HepG2 (cell line): ENCODE data around the gene HLA-DOA. TPM values are rescaled to one million over a fixed set of nuclear protein-coding genes. Genes with fewer than 3 reads are reported as not detected.

ENCODE experiments used
- ATAC-seq: fragments of 200-7000 bp; cut with Tn5 transposase; 3 replicates; pipeline ENCODE4 v1.9.1; 2020; ENCODE audit warnings: mild to moderate bottlenecking, moderate library complexity
- BruUV-seq: library from RNA; stranded (reverse); fragments of 400-500 nt; replicated peaks from 2 replicates; lab custom pipeline; 2021; lab: Mats Ljungman, UMichigan
- CTCF ChIA-PET: fragments of 300-600 bp; formaldehyde crosslinking; extraction: SDS; loops from one replicate; lab custom pipeline; 2021; ENCODE audit warnings: low total read pairs, inconsistent platforms, low intra/inter-chr PET ratio; lab: Yijun Ruan, JAX
- POLR2A ChIA-PET: fragments of 350-600 bp; sonication (Branson Sonifier 250); formaldehyde crosslinking; loops from one replicate; lab custom pipeline; 2020; ENCODE audit warnings: antibody characterized with exemption, inconsistent platforms; lab: Yijun Ruan, JAX
- DNase-seq: peaks from one replicate; pipeline ENCODE4 v3.0.0-alpha.2; 2015; ENCODE audit warnings: low spot score
- FAIRE-seq: peaks from 3 replicates; lab custom pipeline; 2011; peaks lifted over from hg19 to GRCh38; lab: Jason Lieb, UNC
- H2AFZ ChIP-seq: one replicate; pipeline ENCODE4 v1.6.1; 2011; ENCODE audit warnings: low read length, inconsistent platforms
- H3K27ac ChIP-seq: fragments of 300-600 bp; 3 replicates; pipeline ENCODE4 v1.8.0; 2011; ENCODE audit warnings: mixed run types, mild to moderate bottlenecking, mixed read lengths, low read length, inconsistent platforms; ENCODE audit not compliant: insufficient read depth; ENCODE audit errors: extremely low read length
- H3K27me3 ChIP-seq, 2 experiments: fragments of 200-600 bp in 1 of 2; 2 replicates in 1 of 2; 3 replicates in 1 of 2; pipeline versions ENCODE4 v1.6.0 to v1.8.0; 2011; ENCODE audit warnings: low read length in 2 of 2, mild to moderate bottlenecking in 2 of 2, moderate library complexity in 2 of 2, inconsistent platforms in 1 of 2; ENCODE audit not compliant: insufficient read depth in 2 of 2, control insufficient read depth in 1 of 2
- H3K36me3 ChIP-seq, 2 experiments: fragments of 200-600 bp in 1 of 2; replicated peaks in 1 of 2; 2 replicates in 1 of 2; 3 replicates in 1 of 2; pipeline versions ENCODE4 v1.5.1 to v1.8.0; 2011; ENCODE audit warnings: low read length in 2 of 2, inconsistent platforms in 1 of 2; ENCODE audit not compliant: insufficient read depth in 2 of 2, control insufficient read depth in 1 of 2
- H3K4me1 ChIP-seq: 2 replicates; pipeline ENCODE4 v1.5.1; 2012; ENCODE audit warnings: low read length, inconsistent platforms; ENCODE audit not compliant: insufficient read depth
- H3K4me2 ChIP-seq: 2 replicates; pipeline ENCODE4 v1.6.0; 2011; ENCODE audit warnings: low read depth, low read length, inconsistent platforms
- H3K4me3 ChIP-seq, 3 experiments: fragments of 200-600 bp in 1 of 3; sonication (generic), shearing (Covaris generic) in 1 of 3; replicated peaks in 1 of 3; 2 replicates each; pipeline ENCODE4 v1.5.1; 2011 to 2016; ENCODE audit warnings: low read length in 3 of 3, inconsistent platforms in 2 of 3, low read depth in 2 of 3, mild to moderate bottlenecking in 2 of 3, control low read depth in 1 of 3, mixed read lengths in 1 of 3; ENCODE audit not compliant: insufficient read depth in 1 of 3
- H3K79me2 ChIP-seq: one replicate; pipeline ENCODE4 v1.6.1; 2011; ENCODE audit warnings: low read length, inconsistent platforms; ENCODE audit not compliant: insufficient read depth
- H3K9ac ChIP-seq: 2 replicates; pipeline ENCODE4 v1.6.0; 2011; ENCODE audit warnings: mild to moderate bottlenecking, low read depth, low read length, inconsistent platforms; ENCODE audit not compliant: insufficient read depth
- H3K9me3 ChIP-seq: 2 replicates; pipeline ENCODE4 v1.5.1; 2012; ENCODE audit warnings: mild to moderate bottlenecking, low read length
- H4K20me1 ChIP-seq: 2 replicates; pipeline ENCODE4 v1.6.0; 2011; ENCODE audit warnings: inconsistent platforms, mild to moderate bottlenecking, low read length, moderate library complexity; ENCODE audit not compliant: insufficient read depth
- MXD1 ChIP-seq: sonication (generic); formaldehyde crosslinking; IDR thresholded peaks from 2 replicates; pipeline ENCODE4 v1.4.0; 2020; ENCODE audit warnings: mild to moderate bottlenecking, missing genetic modification reagents
- POLR2A ChIP-seq, 2 experiments: IDR thresholded peaks; 2 replicates each; pipeline ENCODE4 v1.6.1; 2011; ENCODE audit warnings: low read depth in 2 of 2, low read length in 2 of 2, mild to moderate bottlenecking in 1 of 2, moderate library complexity in 1 of 2; ENCODE audit not compliant: insufficient read depth in 1 of 2
- POLR2G ChIP-seq: fragments of 200-400 bp; formaldehyde crosslinking; IDR thresholded peaks from 2 replicates; pipeline ENCODE4 v1.6.1; 2018; ENCODE audit warnings: mild to moderate bottlenecking, low read depth, low read length, moderate library complexity
- RBFOX2 ChIP-seq: fragments of 200-400 bp; formaldehyde crosslinking; IDR thresholded peaks from 2 replicates; pipeline ENCODE4 v1.6.1; 2017; ENCODE audit warnings: low read depth, mild to moderate bottlenecking, low read length
- REST ChIP-seq, 2 experiments: IDR thresholded peaks; 2 replicates each; pipeline ENCODE4 v1.6.1; 2011 to 2012; ENCODE audit warnings: low read length in 2 of 2, borderline replicate concordance in 1 of 2, low read depth in 1 of 2, mild to moderate bottlenecking in 1 of 2, moderate library complexity in 1 of 2
- SATB2 ChIP-seq: sonication (generic); formaldehyde crosslinking; IDR thresholded peaks from 2 replicates; pipeline ENCODE4 v1.5.0; 2020; ENCODE audit warnings: missing genetic modification reagents
- U2AF2 ChIP-seq: fragments of 200-400 bp; formaldehyde crosslinking; IDR thresholded peaks from 2 replicates; pipeline ENCODE4 v1.6.1; 2017; ENCODE audit warnings: low read depth, mild to moderate bottlenecking, low read length
- ZC3H4 ChIP-seq: sonication (generic); formaldehyde crosslinking; IDR thresholded peaks from 2 replicates; pipeline ENCODE4 v1.4.0; 2020; ENCODE audit warnings: missing genetic modification reagents, borderline replicate concordance
- WGBS: methylation state at CpG from one replicate; pipeline ENCODE4 v1.1.6; 2017; ENCODE audit warnings: low lambda C conversion rate; 5-methylcytosine and 5-hydroxymethylcytosine counted together
- in situ Hi-C: cut with HindIII; loops from 2 replicates; pipeline ENCODE4 v1.10.0; 2017; ENCODE audit warnings: low pct_unique_long_range_greater_than_20kb; ENCODE audit not compliant: extremely low pct_ligation_motif_present
- intact Hi-C: fragments of 100-400 bp; cut with micrococcal nuclease; formaldehyde crosslinking; loops from one replicate; pipeline ENCODE4 v1.10.0; 2022; ENCODE audit not compliant: unreplicated experiment
- polyA plus RNA-seq, 8 experiments: library from polyadenylated mRNA; depleted of rRNA in 3 of 8; stranded (reverse) in 7 of 8; unstranded in 1 of 8; fragments of >200 nt; fragmentation: Illumina TruSeq in 4 of 8; extraction: Trizol in 4 of 8; gene quantifications; 2 replicates each; pipeline versions ENCODE4 v1.2.1 to v1.2.3, GENCODE V29; 2011 to 2016; ENCODE audit warnings: low read depth in 4 of 8, missing spikeins in 1 of 8, mixed read lengths in 1 of 8; ENCODE audit not compliant: insufficient read depth in 1 of 8
- total RNA-seq, 5 experiments: library from RNA; depleted of rRNA; stranded (reverse); fragments of >200 nt; fragmentation: Illumina TruSeq; extraction: Trizol; gene quantifications; 2 replicates each; pipeline ENCODE4 v1.2.3, GENCODE V29; 2016; ENCODE audit warnings: low read depth in 1 of 5
- TF ChIP-seq, protein P1 (sequence below): IDR thresholded peaks from 2 replicates; pipeline ENCODE4 v1.6.1; 2016; ENCODE audit warnings: mild to moderate bottlenecking, missing biosample characterization, missing genetic modification reagents

HLA-DOA gene
- total and polyA plus RNA-seq, 2 of the 13 experiments (the other 11 are each of a cell fraction or from before 2014, with no cell fraction given): 0.03 to 0.09 TPM

- no peak for TF ChIP-seq MXD1 (CRISPR knock-in tag)
- TF ChIP-seq, all 625 proteins: peak for 11
Observed at GRCh38 chr6:32976334-32977069, 32.9 kb downstream of the HLA-DOA start (continued).

GRCh38 chr6:32975886-32976285 lies 33.5 kb downstream of the HLA-DOA start:
- H3K9ac ChIP-seq: no peak overlapping the region
- peak overlapping the region; percentile 97; the same call in 1 of the 2 replicates for H3K4me2 ChIP-seq
- 86% methylated on average over 2 of the region's 2 CpGs for WGBS
- no peak overlapping the region for H2AFZ ChIP-seq
- BruUV-seq: no TSS peak
- H3K4me3 ChIP-seq: peak overlapping the region in 1 of 3 experiments; percentile 10; a peak in 1 of 6 replicates
- peaks cover 0 to 4% of the 10 kb centered on the region in 2 experiments; a peak in 1 of 5 replicates for H3K27me3 ChIP-seq
- TF ChIP-seq RBFOX2 (peak; percentile 68), SATB2 (no peak), U2AF2 (no peak), ZC3H4 (CRISPR knock-in tag) (no peak), POLR2G (0 out of 2 replicates have a peak, but pooled peaks have one; percentile 16), REST (IDR thresholded peaks at IDR 0.05; ENCODE audit: borderline replicate concordance in 1 of 2, low read depth in 1 of 2, low read length in 2 of 2) (peak in 1 of 2 experiments; percentile 16; a peak in 1 of 4 replicates), POLR2A (IDR thresholded peaks at IDR 0.05; ENCODE audit: insufficient read depth in 1 of 2, low read depth in 2 of 2, low read length in 2 of 2) (0 out of 4 replicates have a peak, but pooled peaks of 1 of the 2 experiments have one; percentile 30)
- TF ChIP-seq, protein P1, sequence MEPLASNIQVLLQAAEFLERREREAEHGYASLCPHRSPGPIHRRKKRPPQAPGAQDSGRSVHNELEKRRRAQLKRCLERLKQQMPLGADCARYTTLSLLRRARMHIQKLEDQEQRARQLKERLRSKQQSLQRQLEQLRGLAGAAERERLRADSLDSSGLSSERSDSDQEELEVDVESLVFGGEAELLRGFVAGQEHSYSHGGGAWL (CRISPR knock-in tag): no peak
- peaks cover 54% of the 10 kb centered on the region for H3K4me1 ChIP-seq
- H3K79me2 ChIP-seq: peaks cover 66% of the 10 kb centered on the region
- ATAC-seq (no peak), FAIRE-seq (no peak), DNase-seq (no peak)
- intact Hi-C loops (no loop called here), in situ Hi-C loops (loop anchor here (5.0 kb wide), 1 partner anchor 84 kb away; no protein-coding TSS in a partner anchor)
- H4K20me1 ChIP-seq: peaks cover 88% of the 10 kb centered on the region
- ChIA-PET POLR2A (interaction anchor here (2.8 to 10.5 kb wide), 3 partner anchors 6 to 81 kb away, joined by 17 to 305 read pairs (median 202); partner anchors contain the start of gene HLA-DMA), CTCF (no interaction called here)
- peaks cover 53 to 86% of the 10 kb centered on the region in 2 experiments for H3K36me3 ChIP-seq
- no peak overlapping the region for H3K27ac ChIP-seq
- H3K9me3 ChIP-seq: no peaks in the 10 kb centered on the region
